ENCODE measurements around the gene COPS8.

The COPS8 gene

GRCh38 chr2:237101118-237101979 lies 15.7 kb downstream of the COPS8 start:
- no peak for DNase-seq (ENCODE audit: low read depth in 2 of 2)

GRCh38 chr2:237102428-237102827 lies 16.7 kb downstream of the COPS8 start:
- DNase-seq (ENCODE audit: low read depth in 2 of 2) = no peak

GRCh38 chr2:237109421-237109934 lies 23.8 kb downstream of the COPS8 start:
- no peak for DNase-seq (ENCODE audit: low read depth in 2 of 2)

GRCh38 chr2:237113026-237113795 lies 27.5 kb downstream of the COPS8 start:
- no peak for DNase-seq (ENCODE audit: low read depth in 2 of 2)

GRCh38 chr2:237115870-237116269 lies 30.2 kb downstream of the COPS8 start:
- no peak for DNase-seq (ENCODE audit: low read depth in 2 of 2)

GRCh38 chr2:237116431-237116830 lies 30.7 kb downstream of the COPS8 start:
- no peak for DNase-seq (ENCODE audit: low read depth in 2 of 2)

- no peak for DNase-seq (ENCODE audit: low read depth in 2 of 2)
These were observed 32.3 kb downstream of the COPS8 start for GRCh38 chr2:237118025-237118424.

- no peak for DNase-seq (ENCODE audit: low read depth in 2 of 2)
These were observed 33.0 kb downstream of the COPS8 start for GRCh38 chr2:237118561-237119155.

- DNase-seq (ENCODE audit: low read depth in 2 of 2) = no peak
These were observed 35.2 kb downstream of the COPS8 start for GRCh38 chr2:237120916-237121315.

- no peak for DNase-seq (ENCODE audit: low read depth in 2 of 2)
These were observed 35.6 kb downstream of the COPS8 start for GRCh38 chr2:237121321-237121720.

GRCh38 chr2:237122214-237122666 lies 36.6 kb downstream of the COPS8 start:
- peak in 1 of 2 donors; percentile 10 for DNase-seq (ENCODE audit: low read depth in 2 of 2)

- no peak for DNase-seq (ENCODE audit: low read depth in 2 of 2)
These were observed 39.1 kb downstream of the COPS8 start for GRCh38 chr2:237124820-237125219.

- no peak for DNase-seq (ENCODE audit: low read depth in 2 of 2)
These were observed 40.3 kb downstream of the COPS8 start for GRCh38 chr2:237125967-237126366.

- no peak for DNase-seq (ENCODE audit: low read depth in 2 of 2)
These were observed 41.0 kb downstream of the COPS8 start for GRCh38 chr2:237126519-237127174.

- DNase-seq (ENCODE audit: low read depth in 2 of 2) = peak in 1 of 2 donors; percentile 24
These were observed 42.5 kb downstream of the COPS8 start for GRCh38 chr2:237128026-237128703.

- no peak for DNase-seq (ENCODE audit: low read depth in 2 of 2)
These were observed 43.3 kb downstream of the COPS8 start for GRCh38 chr2:237128845-237129592.

- DNase-seq (ENCODE audit: low read depth in 2 of 2) = no peak
These were observed 44.1 kb downstream of the COPS8 start for GRCh38 chr2:237129625-237130263.

- no peak for DNase-seq (ENCODE audit: low read depth in 2 of 2)
These were observed 45.1 kb downstream of the COPS8 start for GRCh38 chr2:237130562-237131421.

Data from stimulated activated CD4-positive, alpha-beta T cell treated with anti-CD3 and anti-CD28 coated beads, Interleukin-1b, Interleukin-23, amount 100 ng/mL, for 1 hour (primary cell).